ENCODE results near the gene HOXA10. TPM values are rescaled to one million over a fixed set of nuclear protein-coding genes. Genes with fewer than 3 reads are reported as not detected.
A peak's percentile ranks its signal among the peaks of the same experiment; 100 is the strongest.

The HOXA10 gene
- total RNA-seq, 1 experiment from 2014 or later: 9.5 TPM

DNA sequence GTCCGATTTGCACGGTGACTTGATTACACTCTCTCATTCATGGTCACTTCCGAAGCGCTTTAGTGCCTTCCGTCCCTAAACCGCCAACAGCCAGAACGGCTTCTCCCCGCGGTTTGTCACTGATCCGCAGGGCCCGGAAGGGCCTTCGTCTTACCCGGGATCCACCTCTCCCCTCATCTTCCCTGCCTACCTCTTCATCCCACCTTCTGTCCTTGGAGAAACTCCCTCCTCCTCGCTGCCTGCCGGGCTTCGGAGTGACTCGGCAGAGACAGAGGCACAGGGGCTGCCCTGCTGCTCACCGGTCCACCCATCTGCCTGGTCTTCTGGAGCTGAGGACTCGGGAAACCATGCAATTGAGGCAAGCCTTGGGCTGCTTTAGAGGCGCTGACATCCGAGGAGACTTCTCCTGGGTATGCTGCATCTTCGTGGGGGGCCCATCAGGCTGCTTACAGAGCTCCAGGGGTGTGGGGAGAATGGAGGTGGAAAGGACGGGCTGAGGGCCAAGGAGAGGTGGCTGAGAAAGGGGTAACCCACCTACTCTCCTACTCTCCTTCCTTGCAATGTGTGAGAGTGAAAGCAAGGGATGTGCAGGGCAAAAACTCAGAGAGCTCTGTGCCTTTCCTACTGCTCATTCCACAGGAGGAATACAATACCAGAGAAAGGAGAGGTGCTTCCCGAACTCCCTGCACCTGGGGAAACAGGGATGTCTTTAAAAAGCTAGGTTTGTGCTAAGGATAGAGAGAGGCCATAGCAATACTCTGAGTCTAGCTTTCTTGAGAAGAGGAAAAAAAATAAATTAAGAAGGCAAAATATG lies 11.9 kb upstream of the HOXA10 start:
- POLR2A ChIA-PET: no interaction called here
- peak in 1 of 2 experiments; percentile 22 for DNase-seq
- peaks cover 6% of the 10 kb centered on the region for H3K36me3 Mint-ChIP-seq (ENCODE audit: insufficient read depth, unreplicated experiment)
- H3K4me1 Mint-ChIP-seq (ENCODE audit: low read depth, unreplicated experiment): peaks cover 7% of the 10 kb centered on the region
- peak overlapping the region; percentile 71 for H3K4me3 Mint-ChIP-seq (ENCODE audit: unreplicated experiment)
- H3K27me3 ChIP-seq (replicated peaks; ENCODE audit: control insufficient read depth, insufficient read depth, low read length): peaks cover 5% of the 10 kb centered on the region
- TF ChIP-seq, protein P1, sequence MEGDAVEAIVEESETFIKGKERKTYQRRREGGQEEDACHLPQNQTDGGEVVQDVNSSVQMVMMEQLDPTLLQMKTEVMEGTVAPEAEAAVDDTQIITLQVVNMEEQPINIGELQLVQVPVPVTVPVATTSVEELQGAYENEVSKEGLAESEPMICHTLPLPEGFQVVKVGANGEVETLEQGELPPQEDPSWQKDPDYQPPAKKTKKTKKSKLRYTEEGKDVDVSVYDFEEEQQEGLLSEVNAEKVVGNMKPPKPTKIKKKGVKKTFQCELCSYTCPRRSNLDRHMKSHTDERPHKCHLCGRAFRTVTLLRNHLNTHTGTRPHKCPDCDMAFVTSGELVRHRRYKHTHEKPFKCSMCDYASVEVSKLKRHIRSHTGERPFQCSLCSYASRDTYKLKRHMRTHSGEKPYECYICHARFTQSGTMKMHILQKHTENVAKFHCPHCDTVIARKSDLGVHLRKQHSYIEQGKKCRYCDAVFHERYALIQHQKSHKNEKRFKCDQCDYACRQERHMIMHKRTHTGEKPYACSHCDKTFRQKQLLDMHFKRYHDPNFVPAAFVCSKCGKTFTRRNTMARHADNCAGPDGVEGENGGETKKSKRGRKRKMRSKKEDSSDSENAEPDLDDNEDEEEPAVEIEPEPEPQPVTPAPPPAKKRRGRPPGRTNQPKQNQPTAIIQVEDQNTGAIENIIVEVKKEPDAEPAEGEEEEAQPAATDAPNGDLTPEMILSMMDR (IDR thresholded peaks at IDR 0.05; ENCODE audit: insufficient read depth in 1 of 2, low read depth in 1 of 2, low read length in 1 of 2, severe bottlenecking in 1 of 2, unreplicated experiment in 1 of 2): no peak
- H3K36me3 ChIP-seq (ENCODE audit: control insufficient read depth, insufficient read depth, low read length): no peaks in the 10 kb centered on the region
- H3K27me3 Mint-ChIP-seq (ENCODE audit: insufficient read depth, unreplicated experiment): peaks cover 8% of the 10 kb centered on the region
- BruUV-seq (replicated peaks): no TSS peak
- intact Hi-C loops (cut with micrococcal nuclease; ENCODE audit: unreplicated experiment): no loop called here
- H3K4me1 ChIP-seq: peaks cover 14% of the 10 kb centered on the region
- no peaks in the 10 kb centered on the region for H3K9me3 ChIP-seq
- no peak overlapping the region for H3K27ac Mint-ChIP-seq (ENCODE audit: unreplicated experiment)
- no peak overlapping the region for H3K4me3 ChIP-seq (ENCODE audit: low read depth, low read length)
- CTCF ChIA-PET: interaction anchor here (0.6 to 1.9 kb wide), 2 partner anchors 10 to 467 kb away, joined by 3 to 6 read pairs; no protein-coding TSS in a partner anchor
- no peaks in the 10 kb centered on the region for H3K9me3 Mint-ChIP-seq (ENCODE audit: unreplicated experiment)

DNA sequence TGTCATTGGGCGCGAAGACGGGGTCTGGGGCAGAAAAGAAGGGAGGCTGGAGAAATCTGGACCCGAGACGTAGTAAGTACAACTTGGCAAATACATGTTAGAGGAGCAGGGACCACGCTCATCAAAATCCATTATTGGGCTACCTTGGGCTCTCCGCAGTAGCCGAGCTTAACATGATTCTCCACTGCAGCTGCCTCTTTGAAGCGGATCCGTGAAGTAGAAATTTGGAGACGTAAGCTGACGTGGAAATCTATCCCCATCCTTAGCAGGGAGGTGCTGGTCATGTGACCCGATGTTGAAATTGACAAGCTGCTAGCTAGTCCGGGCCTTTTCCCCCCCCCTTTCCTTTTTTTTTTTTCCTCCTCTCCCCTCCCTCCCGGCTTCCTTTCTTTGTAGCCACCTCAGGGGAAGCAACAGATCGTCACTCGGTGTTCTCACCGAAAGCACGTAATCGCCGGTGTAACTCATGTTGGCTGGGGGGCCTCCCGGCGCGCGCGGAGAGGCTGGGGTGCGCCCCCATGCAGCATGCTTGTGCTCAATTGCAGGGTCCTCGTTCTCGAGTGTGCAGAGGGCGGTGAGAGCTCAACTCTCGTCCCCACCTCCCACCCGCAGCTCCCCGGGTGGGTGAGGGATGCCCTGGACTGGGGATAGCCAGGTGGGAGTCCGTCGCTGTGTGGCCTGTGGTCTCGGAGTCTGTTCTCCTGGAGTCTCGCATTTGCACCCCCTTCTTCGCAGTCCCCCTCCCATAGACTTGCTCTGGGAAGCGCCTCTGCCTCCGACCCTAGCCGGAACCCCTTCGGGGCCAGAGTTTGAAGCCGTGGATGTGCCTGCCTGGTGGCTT lies 11.1 kb upstream of the HOXA10 start, which contains the start of gene HOXA11:
TSS of gene HOXA11 (minus strand) at position 220 of the 841 bp plus-strand sequence. CDS start at position 132, 88 bp downstream.
- Mint-ChIP-seq H3K27me3 (ENCODE audit: insufficient read depth, unreplicated experiment) (peaks cover 8% of the 10 kb centered on the region), H3K9me3 (ENCODE audit: unreplicated experiment) (no peaks in the 10 kb centered on the region), H3K4me3 (ENCODE audit: unreplicated experiment) (peak within 1 kb of the TSS; percentile 71), H3K27ac (ENCODE audit: unreplicated experiment) (no peak within 1 kb of the TSS), H3K4me1 (ENCODE audit: low read depth, unreplicated experiment) (peaks cover 7% of the 10 kb centered on the region), H3K36me3 (ENCODE audit: insufficient read depth, unreplicated experiment) (peaks cover 6% of the 10 kb centered on the region)
- H3K36me3 ChIP-seq (ENCODE audit: control insufficient read depth, insufficient read depth, low read length): no peaks in the 10 kb centered on the region
- intact Hi-C loops (cut with micrococcal nuclease; ENCODE audit: unreplicated experiment): no loop called here
- H3K4me3 ChIP-seq (ENCODE audit: low read depth, low read length): peak within 1 kb of the TSS; percentile 55
- no peaks in the 10 kb centered on the region for H3K9me3 ChIP-seq
- DNase-seq: peak in 1 of 2 experiments; percentile 32
- ChIA-PET POLR2A (no interaction called here), CTCF (interaction anchor here (0.7 to 1.8 kb wide), 2 partner anchors 11 to 393 kb away, joined by 3 to 5 read pairs; no protein-coding TSS in a partner anchor)
- TF ChIP-seq, protein P1 (IDR thresholded peaks at IDR 0.05; ENCODE audit: insufficient read depth in 1 of 2, low read depth in 1 of 2, low read length in 1 of 2, severe bottlenecking in 1 of 2, unreplicated experiment in 1 of 2): no peak
- peaks cover 14% of the 10 kb centered on the region for H3K4me1 ChIP-seq
- BruUV-seq (replicated peaks): no TSS peak
- peaks cover 5% of the 10 kb centered on the region for H3K27me3 ChIP-seq (replicated peaks; ENCODE audit: control insufficient read depth, insufficient read depth, low read length)

Data from Caco-2 (cell line).